Measurements from ENCODE around the gene ZPLD1. TPM values are rescaled to one million over a fixed set of nuclear protein-coding genes. Genes with fewer than 3 reads are reported as not detected.

Gene ZPLD1
- total RNA-seq, 2 experiments from 2014 or later, result not detected

- no peaks in the 10 kb centered on the region for H3K4me1 Mint-ChIP-seq
- no peak overlapping the region for H3K4me3 Mint-ChIP-seq
- no peak for DNase-seq
- H3K36me3 Mint-ChIP-seq, result no peaks in the 10 kb centered on the region
- no peaks in the 10 kb centered on the region for H3K27me3 Mint-ChIP-seq
- no peaks in the 10 kb centered on the region for H3K9me3 Mint-ChIP-seq
- H3K27ac Mint-ChIP-seq, result no peak overlapping the region
Observed at GRCh38 chr3:102449341-102449740, 14.5 kb downstream of the ZPLD1 start.

GRCh38 chr3:102449930-102450329 lies 15.1 kb downstream of the ZPLD1 start:
- H3K27me3 Mint-ChIP-seq, result no peaks in the 10 kb centered on the region
- H3K4me3 Mint-ChIP-seq, result no peak overlapping the region
- no peaks in the 10 kb centered on the region for H3K9me3 Mint-ChIP-seq
- H3K27ac Mint-ChIP-seq, result no peak overlapping the region
- no peaks in the 10 kb centered on the region for H3K4me1 Mint-ChIP-seq
- no peak for DNase-seq
- no peaks in the 10 kb centered on the region for H3K36me3 Mint-ChIP-seq

GRCh38 chr3:102450976-102451375 lies 16.2 kb downstream of the ZPLD1 start:
- H3K4me1 Mint-ChIP-seq, result no peaks in the 10 kb centered on the region

GRCh38 chr3:102451543-102451942 lies 16.7 kb downstream of the ZPLD1 start:
- H3K4me1 Mint-ChIP-seq, result no peaks in the 10 kb centered on the region
- no peaks in the 10 kb centered on the region for H3K9me3 Mint-ChIP-seq

More at GRCh38 chr3:102450976-102451375, 16.2 kb downstream of the ZPLD1 start:
- no peaks in the 10 kb centered on the region for H3K27me3 Mint-ChIP-seq
- H3K4me3 Mint-ChIP-seq, result no peak overlapping the region
- no peak overlapping the region for H3K27ac Mint-ChIP-seq
- DNase-seq, result no peak
- H3K9me3 Mint-ChIP-seq, result no peaks in the 10 kb centered on the region
- no peaks in the 10 kb centered on the region for H3K36me3 Mint-ChIP-seq

GRCh38 chr3:102454181-102454580 lies 19.4 kb downstream of the ZPLD1 start:
- no peak overlapping the region for H3K4me3 Mint-ChIP-seq
- H3K27me3 Mint-ChIP-seq, result no peaks in the 10 kb centered on the region
- no peak overlapping the region for H3K27ac Mint-ChIP-seq
- no peaks in the 10 kb centered on the region for H3K4me1 Mint-ChIP-seq
- H3K36me3 Mint-ChIP-seq, result no peaks in the 10 kb centered on the region
- no peak for DNase-seq
- H3K9me3 Mint-ChIP-seq, result no peaks in the 10 kb centered on the region

More at GRCh38 chr3:102451543-102451942, 16.7 kb downstream of the ZPLD1 start:
- DNase-seq, result no peak
- no peaks in the 10 kb centered on the region for H3K27me3 Mint-ChIP-seq
- no peak overlapping the region for H3K27ac Mint-ChIP-seq
- H3K36me3 Mint-ChIP-seq, result no peaks in the 10 kb centered on the region
- H3K4me3 Mint-ChIP-seq, result no peak overlapping the region

GRCh38 chr3:102457644-102458043 lies 22.8 kb downstream of the ZPLD1 start:
- H3K4me1 Mint-ChIP-seq, result no peaks in the 10 kb centered on the region
- peaks cover 8% of the 10 kb centered on the region for H3K27me3 Mint-ChIP-seq
- no peaks in the 10 kb centered on the region for H3K36me3 Mint-ChIP-seq
- no peak overlapping the region for H3K4me3 Mint-ChIP-seq
- H3K27ac Mint-ChIP-seq, result no peak overlapping the region
- no peak for DNase-seq
- no peaks in the 10 kb centered on the region for H3K9me3 Mint-ChIP-seq

- DNase-seq, result no peak
- Mint-ChIP-seq H3K4me1 (no peaks in the 10 kb centered on the region), H3K36me3 (no peaks in the 10 kb centered on the region), H3K4me3 (no peak overlapping the region), H3K27ac (no peak overlapping the region), H3K9me3 (no peaks in the 10 kb centered on the region), H3K27me3 (peaks cover 21% of the 10 kb centered on the region)
Observed at GRCh38 chr3:102460579-102460978, 25.8 kb downstream of the ZPLD1 start.

GRCh38 chr3:102464261-102464660 lies 29.4 kb downstream of the ZPLD1 start:
- no peaks in the 10 kb centered on the region for H3K9me3 Mint-ChIP-seq
- H3K27me3 Mint-ChIP-seq, result peaks cover 26% of the 10 kb centered on the region
- no peak overlapping the region for H3K27ac Mint-ChIP-seq
- no peaks in the 10 kb centered on the region for H3K36me3 Mint-ChIP-seq
- H3K4me3 Mint-ChIP-seq, result no peak overlapping the region
- H3K4me1 Mint-ChIP-seq, result no peaks in the 10 kb centered on the region
- DNase-seq, result no peak

- H3K27me3 Mint-ChIP-seq, result peaks cover 21% of the 10 kb centered on the region
- no peak for DNase-seq
- H3K4me1 Mint-ChIP-seq, result no peaks in the 10 kb centered on the region
- no peaks in the 10 kb centered on the region for H3K36me3 Mint-ChIP-seq
- H3K4me3 Mint-ChIP-seq, result no peak overlapping the region
- H3K9me3 Mint-ChIP-seq, result no peaks in the 10 kb centered on the region
- H3K27ac Mint-ChIP-seq, result no peak overlapping the region
Observed at GRCh38 chr3:102466001-102466400, 31.2 kb downstream of the ZPLD1 start.

- no peaks in the 10 kb centered on the region for H3K4me1 Mint-ChIP-seq
- H3K9me3 Mint-ChIP-seq, result no peaks in the 10 kb centered on the region
- H3K27me3 Mint-ChIP-seq, result peaks cover 7% of the 10 kb centered on the region
- DNase-seq, result no peak
- H3K36me3 Mint-ChIP-seq, result no peaks in the 10 kb centered on the region
- no peak overlapping the region for H3K4me3 Mint-ChIP-seq
- no peak overlapping the region for H3K27ac Mint-ChIP-seq
Observed at GRCh38 chr3:102470066-102470465, 35.3 kb downstream of the ZPLD1 start.

- H3K36me3 Mint-ChIP-seq, result no peaks in the 10 kb centered on the region
- H3K27me3 Mint-ChIP-seq, result peaks cover 3% of the 10 kb centered on the region
- no peak for DNase-seq
- H3K4me3 Mint-ChIP-seq, result no peak overlapping the region
- no peaks in the 10 kb centered on the region for H3K4me1 Mint-ChIP-seq
- H3K9me3 Mint-ChIP-seq, result no peaks in the 10 kb centered on the region
- H3K27ac Mint-ChIP-seq, result no peak overlapping the region
Observed at GRCh38 chr3:102471001-102471400, 36.2 kb downstream of the ZPLD1 start.

GRCh38 chr3:102471491-102471890 lies 36.7 kb downstream of the ZPLD1 start:
- no peaks in the 10 kb centered on the region for H3K9me3 Mint-ChIP-seq

GRCh38 chr3:102473648-102474047 lies 38.8 kb downstream of the ZPLD1 start:
- Mint-ChIP-seq H3K27me3 (peaks cover 6% of the 10 kb centered on the region), H3K4me1 (no peaks in the 10 kb centered on the region), H3K36me3 (no peaks in the 10 kb centered on the region), H3K27ac (no peak overlapping the region), H3K4me3 (no peak overlapping the region), H3K9me3 (no peaks in the 10 kb centered on the region)
- DNase-seq, result no peak

More at GRCh38 chr3:102471491-102471890, 36.7 kb downstream of the ZPLD1 start:
- DNase-seq, result no peak
- no peaks in the 10 kb centered on the region for H3K36me3 Mint-ChIP-seq
- no peak overlapping the region for H3K4me3 Mint-ChIP-seq
- H3K27ac Mint-ChIP-seq, result no peak overlapping the region
- peaks cover 6% of the 10 kb centered on the region for H3K27me3 Mint-ChIP-seq
- no peaks in the 10 kb centered on the region for H3K4me1 Mint-ChIP-seq

- Mint-ChIP-seq H3K27ac (no peak overlapping the region), H3K36me3 (no peaks in the 10 kb centered on the region), H3K4me3 (no peak overlapping the region), H3K4me1 (no peaks in the 10 kb centered on the region), H3K9me3 (no peaks in the 10 kb centered on the region), H3K27me3 (peaks cover 6% of the 10 kb centered on the region)
- no peak for DNase-seq
Observed at GRCh38 chr3:102474207-102474606, 39.4 kb downstream of the ZPLD1 start.

GRCh38 chr3:102476198-102476597 lies 41.4 kb downstream of the ZPLD1 start:
- DNase-seq, result no peak
- Mint-ChIP-seq H3K27ac (no peak overlapping the region), H3K36me3 (no peaks in the 10 kb centered on the region), H3K27me3 (peaks cover 6% of the 10 kb centered on the region), H3K9me3 (no peaks in the 10 kb centered on the region), H3K4me3 (no peak overlapping the region), H3K4me1 (no peaks in the 10 kb centered on the region)

GRCh38 chr3:102478160-102478559 lies 43.3 kb downstream of the ZPLD1 start:
- Mint-ChIP-seq H3K27ac (no peak overlapping the region), H3K4me1 (no peaks in the 10 kb centered on the region), H3K9me3 (no peaks in the 10 kb centered on the region), H3K4me3 (no peak overlapping the region), H3K27me3 (peaks cover 6% of the 10 kb centered on the region), H3K36me3 (no peaks in the 10 kb centered on the region)
- DNase-seq, result no peak

GRCh38 chr3:102480139-102480538 lies 45.3 kb downstream of the ZPLD1 start:
- Mint-ChIP-seq H3K4me3 (no peak overlapping the region), H3K9me3 (no peaks in the 10 kb centered on the region), H3K4me1 (no peaks in the 10 kb centered on the region), H3K36me3 (no peaks in the 10 kb centered on the region), H3K27ac (no peak overlapping the region), H3K27me3 (peaks cover 6% of the 10 kb centered on the region)
- DNase-seq, result no peak
